ENCODE measurements around the gene EPYC.

DNA sequence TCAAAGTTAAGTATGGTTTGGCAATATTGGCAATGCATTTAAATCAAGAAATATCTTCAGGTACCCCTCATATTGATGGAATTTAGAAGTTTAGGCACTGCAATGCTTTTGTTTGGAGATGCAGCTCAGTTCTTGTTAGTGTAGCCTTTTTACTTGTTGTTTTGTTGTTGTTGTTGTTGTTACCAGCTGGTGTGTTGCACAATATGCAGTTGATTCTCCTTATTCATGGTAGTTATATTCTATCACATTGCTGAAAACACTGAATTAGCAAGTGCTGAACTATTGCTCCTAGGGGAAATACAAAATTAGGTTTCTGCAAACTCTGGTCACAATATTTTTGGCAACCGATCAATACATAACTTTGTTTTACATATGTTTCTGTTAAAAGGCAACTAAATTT is 84.5 kb downstream of the EPYC start:
- TF ChIP-seq TARDBP (IDR thresholded peaks at IDR 0.05) (no peak), ELF4 (IDR thresholded peaks at IDR 0.05) (no peak), LEF1 (IDR thresholded peaks at IDR 0.05; ENCODE audit: borderline replicate concordance) (no peak), SUZ12 (IDR thresholded peaks at IDR 0.05) (no peak), NFRKB (IDR thresholded peaks at IDR 0.05) (no peak), FOXK2 (IDR thresholded peaks at IDR 0.05) (no peak), SP1 (IDR thresholded peaks at IDR 0.05) (no peak), FOXM1 (IDR thresholded peaks at IDR 0.05; ENCODE audit: borderline replicate concordance) (no peak), HDGF (IDR thresholded peaks at IDR 0.05; ENCODE audit: borderline replicate concordance) (no peak), ARNT (IDR thresholded peaks at IDR 0.05) (no peak), BHLHE40 (IDR thresholded peaks at IDR 0.05; ENCODE audit: borderline replicate concordance) (no peak), FOXA1 (IDR thresholded peaks at IDR 0.05) (no peak), L3MBTL2 (conservative IDR thresholded peaks at IDR 0.05) (no peak), ZNF384 (IDR thresholded peaks at IDR 0.05) (no peak)

Data from HEK293T (cell line).